Esophagus muscularis mucosa (tissue), 4 donors: ENCODE data around the gene CDKL5. TPM values are rescaled to one million over a fixed set of nuclear protein-coding genes. Genes with fewer than 3 reads are reported as not detected.

Experiments used
- DNase-seq: peaks from one replicate; pipeline ENCODE4 v3.0.0-alpha.2; 2017; ENCODE audit errors: extremely low spot score
- H3K27ac ChIP-seq, 4 donors: fragments of 200-600 bp; sonication (generic); replicated peaks in 1 of 4; 1 replicate in 3 of 4; 2 replicates in 1 of 4; pipeline ENCODE4 v1.5.1; 2016 to 2019; ENCODE audit warnings: mild to moderate bottlenecking in 1 of 4
- H3K27me3 ChIP-seq, 4 donors: fragments of 200-600 bp; sonication (generic); one replicate each; pipeline versions ENCODE4 v1.5.1 to v1.6.0; 2016 to 2019
- H3K36me3 ChIP-seq, 4 donors: fragments of 200-600 bp; sonication (generic); one replicate each; pipeline ENCODE4 v1.5.1; 2016 to 2019
- H3K4me1 ChIP-seq, 4 donors: fragments of 200-600 bp; sonication (generic); one replicate each; pipeline ENCODE4 v1.5.1; 2016 to 2019
- H3K4me3 ChIP-seq, 4 donors: fragments of 200-600 bp; sonication (generic); 1 replicate in 2 of 4; 2 replicates in 2 of 4; pipeline ENCODE4 v1.5.1; 2016 to 2019; ENCODE audit warnings: mild to moderate bottlenecking in 4 of 4, moderate library complexity in 1 of 4
- H3K9me3 ChIP-seq, 4 donors: fragments of 200-600 bp; sonication (generic); 1 replicate in 3 of 4; 2 replicates in 1 of 4; pipeline ENCODE4 v1.5.1; 2016 to 2019
- EP300 ChIP-seq: sonication (generic); formaldehyde crosslinking; IDR thresholded peaks from one replicate; pipeline ENCODE4 v1.6.1; 2017; ENCODE audit warnings: antibody characterized with exemption
- POLR2A ChIP-seq: fragments of 450-650 bp; IDR thresholded peaks from one replicate; pipeline ENCODE4 v1.6.1; 2017; ENCODE audit warnings: antibody characterized with exemption, moderate library complexity, mild to moderate bottlenecking, low read depth
- POLR2AphosphoS5 ChIP-seq, 2 donors: sonication (generic); formaldehyde crosslinking; IDR thresholded peaks; one replicate each; pipeline ENCODE4 v1.6.1; 2017; ENCODE audit warnings: antibody characterized with exemption in 2 of 2
- WGBS: methylation state at CpG from one replicate; pipeline ENCODE4 v1.1.5; 2018; 5-methylcytosine and 5-hydroxymethylcytosine counted together
- intact Hi-C: fragments of 100-400 bp; cut with DNase I; formaldehyde crosslinking; loops from one replicate; pipeline ENCODE4 v1.15.1; 2023
- total RNA-seq, 4 donors: library from RNA; depleted of rRNA; stranded (reverse); fragments of >200 nt; gene quantifications; one replicate each; pipeline versions ENCODE4 v1.1.0 to v1.2.1, GENCODE V29; 2016
- TF ChIP-seq, protein P1 (sequence below), 3 experiments: fragments of 200-600 bp in 2 of 3; fragments of 450-650 bp in 1 of 3; sonication (generic) in 2 of 3; IDR thresholded peaks; one replicate each; pipeline ENCODE4 v1.5.1; 2017 to 2019; ENCODE audit warnings: antibody characterized with exemption in 3 of 3, mild to moderate bottlenecking in 2 of 3, moderate library complexity in 1 of 3

CDKL5 gene
- total RNA-seq, 4 donors from 2014 or later, result 3.7 to 6.5 (median 4.6) TPM

DNA sequence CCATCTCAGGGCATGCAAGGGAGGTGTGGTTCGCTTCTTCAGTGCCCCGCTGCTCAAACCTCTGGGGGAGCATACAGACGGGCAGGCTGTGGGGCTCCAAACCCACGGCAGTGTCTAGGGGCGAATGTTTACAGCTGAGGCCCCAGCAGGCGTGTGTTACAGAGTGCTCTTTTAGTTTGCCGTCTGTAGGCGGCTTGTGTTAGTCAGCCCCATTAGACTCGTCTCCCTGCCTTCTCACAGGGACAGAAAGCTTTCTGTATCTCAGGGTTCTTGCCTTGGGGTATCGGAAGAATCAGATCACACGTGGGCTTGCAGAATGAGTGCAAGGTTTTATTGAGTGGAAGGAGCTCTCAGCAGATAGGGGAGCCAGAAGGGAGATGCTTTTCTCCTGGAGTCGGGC lies 235.9 kb downstream of the CDKL5 start:
- no peak overlapping the region for H3K27ac ChIP-seq
- H3K4me3 ChIP-seq, result no peak overlapping the region
- no peaks in the 10 kb centered on the region for H3K4me1 ChIP-seq
- intact Hi-C loops, result no loop called here
- TF ChIP-seq, protein P1, sequence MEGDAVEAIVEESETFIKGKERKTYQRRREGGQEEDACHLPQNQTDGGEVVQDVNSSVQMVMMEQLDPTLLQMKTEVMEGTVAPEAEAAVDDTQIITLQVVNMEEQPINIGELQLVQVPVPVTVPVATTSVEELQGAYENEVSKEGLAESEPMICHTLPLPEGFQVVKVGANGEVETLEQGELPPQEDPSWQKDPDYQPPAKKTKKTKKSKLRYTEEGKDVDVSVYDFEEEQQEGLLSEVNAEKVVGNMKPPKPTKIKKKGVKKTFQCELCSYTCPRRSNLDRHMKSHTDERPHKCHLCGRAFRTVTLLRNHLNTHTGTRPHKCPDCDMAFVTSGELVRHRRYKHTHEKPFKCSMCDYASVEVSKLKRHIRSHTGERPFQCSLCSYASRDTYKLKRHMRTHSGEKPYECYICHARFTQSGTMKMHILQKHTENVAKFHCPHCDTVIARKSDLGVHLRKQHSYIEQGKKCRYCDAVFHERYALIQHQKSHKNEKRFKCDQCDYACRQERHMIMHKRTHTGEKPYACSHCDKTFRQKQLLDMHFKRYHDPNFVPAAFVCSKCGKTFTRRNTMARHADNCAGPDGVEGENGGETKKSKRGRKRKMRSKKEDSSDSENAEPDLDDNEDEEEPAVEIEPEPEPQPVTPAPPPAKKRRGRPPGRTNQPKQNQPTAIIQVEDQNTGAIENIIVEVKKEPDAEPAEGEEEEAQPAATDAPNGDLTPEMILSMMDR (IDR thresholded peaks at IDR 0.05), result no peak
- TF ChIP-seq EP300, result no peak
- H3K9me3 ChIP-seq, result no peaks in the 10 kb centered on the region
- WGBS, result 81% methylated on average over 12 of the region's 12 CpGs
- no peaks in the 10 kb centered on the region for H3K36me3 ChIP-seq
- H3K27me3 ChIP-seq, result no peaks in the 10 kb centered on the region
- DNase-seq, result no peak

DNA sequence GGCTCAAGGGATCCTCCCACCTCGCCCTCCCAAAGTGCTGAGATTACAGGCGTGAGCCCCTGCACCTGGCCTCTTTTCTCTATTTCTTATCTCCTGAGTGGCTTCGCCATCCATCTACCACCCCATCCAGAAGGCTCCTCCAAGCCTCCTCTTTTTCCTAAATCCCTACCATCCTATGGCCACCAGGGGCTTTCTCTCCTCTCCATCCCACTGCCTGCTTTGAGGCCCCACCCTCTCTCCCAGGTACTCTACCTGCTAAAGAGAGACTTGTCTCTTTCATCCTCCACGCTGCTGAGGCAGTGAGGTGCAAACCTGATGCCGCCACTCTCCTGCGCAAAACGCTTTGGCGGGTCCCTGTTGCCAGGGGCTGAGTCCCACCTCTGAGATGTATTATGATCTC lies 239.5 kb downstream of the CDKL5 start:
- intact Hi-C loops, result no loop called here
- Histone ChIP-seq H3K9me3 (no peaks in the 10 kb centered on the region), H3K27ac (no peak overlapping the region), H3K4me3 (no peak overlapping the region), H3K27me3 (no peaks in the 10 kb centered on the region), H3K36me3 (no peaks in the 10 kb centered on the region), H3K4me1 (no peaks in the 10 kb centered on the region)
- no peak for DNase-seq
- WGBS, result 80% methylated on average over 8 of the region's 8 CpGs
- TF ChIP-seq, protein P1 (IDR thresholded peaks at IDR 0.05), result no peak
- TF ChIP-seq POLR2A (no peak), EP300 (no peak), POLR2AphosphoS5 (IDR thresholded peaks at IDR 0.05) (no peak)

DNA sequence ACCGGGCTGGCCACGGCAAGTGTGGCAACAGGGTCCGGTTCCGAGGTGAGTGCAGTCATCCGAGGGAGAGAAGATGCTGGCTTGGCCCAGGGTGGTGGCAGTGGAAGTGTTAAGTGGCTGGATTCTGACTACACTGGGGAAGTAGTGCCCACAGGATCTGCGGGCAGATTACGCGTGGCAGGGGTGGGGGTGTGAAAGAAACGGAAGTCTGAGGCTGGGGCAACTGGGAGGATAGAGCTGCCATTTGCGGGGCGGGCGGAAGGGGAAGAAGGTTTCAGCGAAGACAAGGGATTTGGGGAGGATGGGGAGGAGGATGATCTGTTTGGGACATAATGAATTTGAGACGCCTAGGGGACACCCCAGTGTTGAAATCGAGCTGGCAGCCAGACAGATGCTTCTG lies 241.2 kb downstream of the CDKL5 start:
- intact Hi-C loops, result no loop called here
- 83% methylated on average over 15 of the region's 15 CpGs for WGBS
- no peaks in the 10 kb centered on the region for H3K4me1 ChIP-seq
- H3K27ac ChIP-seq, result no peak overlapping the region
- no peaks in the 10 kb centered on the region for H3K36me3 ChIP-seq
- H3K27me3 ChIP-seq, result no peaks in the 10 kb centered on the region
- no peak for DNase-seq
- no peaks in the 10 kb centered on the region for H3K9me3 ChIP-seq
- no peak for TF ChIP-seq POLR2AphosphoS5 (IDR thresholded peaks at IDR 0.05)
- TF ChIP-seq POLR2A, result no peak
- TF ChIP-seq EP300, result no peak
- TF ChIP-seq, protein P1 (IDR thresholded peaks at IDR 0.05), result no peak
- no peak overlapping the region for H3K4me3 ChIP-seq

DNA sequence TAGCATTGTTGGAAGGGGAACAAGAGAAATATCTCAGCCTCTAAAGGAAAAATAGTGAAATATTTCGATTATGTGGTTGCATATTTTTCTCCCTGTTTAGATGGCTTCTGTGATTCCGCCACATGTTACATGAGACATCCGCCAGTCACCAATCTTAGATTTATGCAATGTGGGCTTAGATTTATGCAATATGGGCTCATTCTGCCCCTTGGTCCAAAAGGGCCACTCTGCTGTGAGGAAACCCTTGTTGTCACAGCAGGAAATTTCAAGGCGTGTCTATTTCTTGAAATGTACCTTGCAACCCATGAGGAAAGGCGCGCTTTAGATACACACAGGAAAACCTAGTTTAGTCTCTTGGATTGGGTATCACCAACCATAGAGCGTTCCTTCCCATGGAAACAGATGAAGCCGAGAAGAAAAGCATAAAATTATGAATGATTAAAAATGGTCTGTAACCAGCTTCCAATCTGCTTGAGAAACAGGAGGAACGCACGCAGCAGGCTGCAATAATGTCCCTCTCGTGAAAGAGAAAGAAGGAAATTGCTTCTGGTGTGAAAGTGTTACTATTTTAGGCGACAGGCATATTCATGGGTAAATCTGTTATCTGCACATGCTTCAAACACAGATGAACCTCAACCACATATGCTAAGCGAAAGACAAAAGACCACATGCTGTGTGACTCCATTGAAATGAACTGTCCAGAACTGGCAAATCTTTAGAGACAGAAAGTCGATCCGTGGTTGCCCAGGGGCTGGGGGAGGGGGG lies 242.8 kb downstream of the CDKL5 start:
- H3K27ac ChIP-seq, result no peak overlapping the region
- H3K9me3 ChIP-seq, result no peaks in the 10 kb centered on the region
- no peaks in the 10 kb centered on the region for H3K27me3 ChIP-seq
- no peak for DNase-seq
- H3K36me3 ChIP-seq, result no peaks in the 10 kb centered on the region
- H3K4me3 ChIP-seq, result no peak overlapping the region
- intact Hi-C loops, result no loop called here
- 82% methylated on average over 15 of the region's 15 CpGs for WGBS
- no peaks in the 10 kb centered on the region for H3K4me1 ChIP-seq
- no peak for TF ChIP-seq POLR2A
- TF ChIP-seq, protein P1 (IDR thresholded peaks at IDR 0.05), result no peak
- TF ChIP-seq POLR2AphosphoS5 (IDR thresholded peaks at IDR 0.05), result no peak
- no peak for TF ChIP-seq EP300

DNA sequence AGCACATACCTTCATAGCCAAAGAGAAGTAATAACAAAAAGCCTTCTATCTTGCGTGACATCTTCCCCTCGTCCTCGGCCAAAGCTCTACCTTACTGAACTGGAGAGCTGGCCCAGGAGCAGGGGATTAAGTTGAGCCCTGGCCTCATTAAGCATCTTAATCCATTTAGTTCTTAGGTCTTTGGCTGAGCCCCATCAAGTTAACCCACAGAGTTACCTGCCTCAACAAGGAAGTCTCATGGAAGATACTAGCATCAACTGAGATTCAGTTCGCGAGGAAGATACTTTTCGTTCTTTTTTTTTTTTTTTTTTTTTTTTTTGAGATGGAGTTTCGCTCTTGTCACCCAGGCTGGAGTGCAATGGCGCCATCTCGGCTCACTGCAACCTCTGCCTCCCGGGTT lies 246.6 kb downstream of the CDKL5 start, which contains the start of gene RS1:
Gene RS1 (minus strand): TSS at position 101 of the 400 bp plus-strand sequence. CDS start 40 bp downstream, at position 61.
- no peaks in the 10 kb centered on the region for H3K9me3 ChIP-seq
- no peaks in the 10 kb centered on the region for H3K36me3 ChIP-seq
- no peak for DNase-seq
- no peak within 1 kb of the TSS for H3K27ac ChIP-seq
- intact Hi-C loops, result loop anchor here (10.0 kb wide), 1 partner anchor 247 kb away; the partner anchor contains the start of gene CDKL5
- H3K4me1 ChIP-seq, result peaks cover 0 to 4% (median 0%) of the 10 kb centered on the region in 4 donors
- H3K4me3 ChIP-seq, result no peak within 1 kb of the TSS
- H3K27me3 ChIP-seq, result peaks cover 0 to 3% (median 0%) of the 10 kb centered on the region in 4 donors
- 86% methylated on average over 10 of the region's 10 CpGs for WGBS
- TF ChIP-seq POLR2AphosphoS5 (IDR thresholded peaks at IDR 0.05) (no peak), POLR2A (no peak)
- TF ChIP-seq, protein P1 (IDR thresholded peaks at IDR 0.05), result no peak
